ENCODE data around the gene RAB24. TPM values are rescaled to one million over a fixed set of nuclear protein-coding genes. Genes with fewer than 3 reads are reported as not detected.

The RAB24 gene
- total RNA-seq, 1 experiment from 2014 or later, result 37.6 TPM

GRCh38 chr5:177327539-177328522 lies 24.3 kb upstream of the RAB24 start:
- Histone ChIP-seq H3K9me3 (replicated peaks) (no peaks in the 10 kb centered on the region), H3K27ac (no peak overlapping the region), H3K4me3 (no peak overlapping the region), H3K4me1 (replicated peaks) (peaks cover 12% of the 10 kb centered on the region), H3K36me3 (peaks cover 51% of the 10 kb centered on the region), H3K27me3 (replicated peaks) (no peaks in the 10 kb centered on the region)
- no peak for DNase-seq (ENCODE audit: low read depth in 1 of 2, low spot score in 2 of 2)

GRCh38 chr5:177325868-177326381 lies 22.4 kb upstream of the RAB24 start:
- DNase-seq (ENCODE audit: low read depth in 1 of 2, low spot score in 2 of 2), result no peak
- Histone ChIP-seq H3K36me3 (peaks cover 36% of the 10 kb centered on the region), H3K27ac (no peak overlapping the region)

DNA sequence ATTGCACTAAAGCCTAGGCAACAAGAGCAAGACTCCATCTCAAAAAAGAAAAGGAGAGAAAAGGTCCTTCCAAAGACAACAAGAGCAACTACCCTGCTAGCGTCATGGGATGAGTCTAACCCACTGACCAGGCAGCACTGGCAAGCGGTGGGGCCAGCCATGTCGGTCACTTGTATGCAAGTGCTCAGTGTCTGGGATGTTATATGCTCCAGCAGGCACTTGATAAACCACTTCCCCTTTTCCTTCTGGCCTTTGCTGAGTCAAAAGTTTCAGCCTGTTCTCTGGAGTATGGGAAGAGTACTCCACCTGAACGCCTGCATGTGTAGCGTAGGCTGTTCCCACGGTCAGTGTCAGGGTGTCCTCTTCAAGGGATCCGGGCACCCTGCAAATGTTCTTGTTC lies 17.4 kb upstream of the RAB24 start:
- Histone ChIP-seq H3K4me1 (replicated peaks) (peaks cover 3% of the 10 kb centered on the region), H3K9me3 (replicated peaks) (peaks cover 3% of the 10 kb centered on the region; the same call in 1 of the 2 replicates), H3K27me3 (replicated peaks) (no peaks in the 10 kb centered on the region), H3K36me3 (peaks cover 28% of the 10 kb centered on the region), H3K27ac (no peak overlapping the region), H3K4me3 (no peak overlapping the region)
- no peak for DNase-seq (ENCODE audit: low read depth in 1 of 2, low spot score in 2 of 2)

More at GRCh38 chr5:177325868-177326381, 22.4 kb upstream of the RAB24 start:
- Histone ChIP-seq H3K27me3 (replicated peaks) (no peaks in the 10 kb centered on the region), H3K4me3 (no peak overlapping the region), H3K9me3 (replicated peaks) (no peaks in the 10 kb centered on the region), H3K4me1 (replicated peaks) (peaks cover 12% of the 10 kb centered on the region)

GRCh38 chr5:177319913-177320588 lies 16.5 kb upstream of the RAB24 start:
- peaks cover 21% of the 10 kb centered on the region for H3K36me3 ChIP-seq
- no peak for DNase-seq (ENCODE audit: low read depth in 1 of 2, low spot score in 2 of 2)
- H3K9me3 ChIP-seq (replicated peaks), result peaks cover 3% of the 10 kb centered on the region; the same call in 1 of the 2 replicates
- H3K4me1 ChIP-seq (replicated peaks), result no peaks in the 10 kb centered on the region
- no peak overlapping the region for H3K4me3 ChIP-seq
- H3K27ac ChIP-seq, result no peak overlapping the region
- H3K27me3 ChIP-seq (replicated peaks), result no peaks in the 10 kb centered on the region

DNA sequence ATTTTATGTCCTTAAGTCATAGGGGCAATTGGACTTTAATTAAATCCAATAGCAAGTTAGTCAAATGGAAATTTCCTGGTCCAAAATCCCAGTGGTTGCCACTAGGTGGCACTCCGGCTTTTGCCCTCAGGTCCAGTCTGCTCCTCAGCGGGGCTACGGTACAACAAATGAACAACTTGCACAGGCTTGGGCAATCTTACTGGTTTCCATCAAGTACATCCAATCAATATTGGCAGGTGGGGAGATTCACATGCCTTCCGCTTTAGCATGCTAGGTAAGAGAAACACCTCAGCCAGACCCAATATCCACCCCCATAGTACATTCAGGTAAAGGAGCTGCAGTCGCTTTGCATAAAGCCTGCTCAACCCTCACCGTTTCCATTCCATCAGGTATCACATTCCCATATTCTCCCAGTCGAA lies 14.4 kb upstream of the RAB24 start:
- Histone ChIP-seq H3K9me3 (replicated peaks) (peaks cover 3% of the 10 kb centered on the region; the same call in 1 of the 2 replicates), H3K4me1 (replicated peaks) (peaks cover 7% of the 10 kb centered on the region), H3K27me3 (replicated peaks) (no peaks in the 10 kb centered on the region), H3K4me3 (no peak overlapping the region), H3K27ac (no peak overlapping the region), H3K36me3 (peaks cover 15% of the 10 kb centered on the region)
- peak; percentile 63 to 79 for DNase-seq (ENCODE audit: low read depth in 1 of 2, low spot score in 2 of 2)

DNA sequence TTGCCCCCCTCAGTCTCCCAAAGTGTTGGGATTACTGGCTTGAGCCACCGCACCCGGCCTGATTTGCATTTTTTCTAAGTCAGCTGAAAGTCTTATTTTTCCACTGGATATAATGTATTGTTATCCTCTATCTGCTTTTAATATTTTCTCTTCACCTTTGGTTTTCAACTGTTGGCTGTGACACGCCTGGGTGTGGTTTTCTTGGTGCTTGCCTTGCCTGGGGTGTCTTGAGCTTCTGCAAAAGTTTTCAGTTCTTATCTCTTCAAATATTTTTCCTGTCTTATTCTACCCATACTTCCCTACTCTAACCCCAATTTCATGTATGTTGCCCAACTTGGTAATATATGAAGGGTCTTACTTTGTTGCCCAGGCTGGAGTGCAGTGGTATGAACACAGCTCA lies 12.5 kb upstream of the RAB24 start:
- Histone ChIP-seq H3K27ac (no peak overlapping the region), H3K4me1 (replicated peaks) (peaks cover 14% of the 10 kb centered on the region), H3K36me3 (peaks cover 19% of the 10 kb centered on the region), H3K4me3 (no peak overlapping the region), H3K9me3 (replicated peaks) (peaks cover 3% of the 10 kb centered on the region; the same call in 1 of the 2 replicates), H3K27me3 (replicated peaks) (no peaks in the 10 kb centered on the region)
- DNase-seq (ENCODE audit: low read depth in 1 of 2, low spot score in 2 of 2), result no peak

- no peaks in the 10 kb centered on the region for H3K27me3 ChIP-seq (replicated peaks)
- peaks cover 3% of the 10 kb centered on the region; the same call in 1 of the 2 replicates for H3K9me3 ChIP-seq (replicated peaks)
- DNase-seq (ENCODE audit: low read depth in 1 of 2, low spot score in 2 of 2), result no peak
- H3K36me3 ChIP-seq, result peaks cover 19% of the 10 kb centered on the region
- peaks cover 20% of the 10 kb centered on the region for H3K4me1 ChIP-seq (replicated peaks)
- H3K27ac ChIP-seq, result no peak overlapping the region
- H3K4me3 ChIP-seq, result no peak overlapping the region
These were observed 11.9 kb upstream of the RAB24 start for GRCh38 chr5:177315411-177315810.

DNA sequence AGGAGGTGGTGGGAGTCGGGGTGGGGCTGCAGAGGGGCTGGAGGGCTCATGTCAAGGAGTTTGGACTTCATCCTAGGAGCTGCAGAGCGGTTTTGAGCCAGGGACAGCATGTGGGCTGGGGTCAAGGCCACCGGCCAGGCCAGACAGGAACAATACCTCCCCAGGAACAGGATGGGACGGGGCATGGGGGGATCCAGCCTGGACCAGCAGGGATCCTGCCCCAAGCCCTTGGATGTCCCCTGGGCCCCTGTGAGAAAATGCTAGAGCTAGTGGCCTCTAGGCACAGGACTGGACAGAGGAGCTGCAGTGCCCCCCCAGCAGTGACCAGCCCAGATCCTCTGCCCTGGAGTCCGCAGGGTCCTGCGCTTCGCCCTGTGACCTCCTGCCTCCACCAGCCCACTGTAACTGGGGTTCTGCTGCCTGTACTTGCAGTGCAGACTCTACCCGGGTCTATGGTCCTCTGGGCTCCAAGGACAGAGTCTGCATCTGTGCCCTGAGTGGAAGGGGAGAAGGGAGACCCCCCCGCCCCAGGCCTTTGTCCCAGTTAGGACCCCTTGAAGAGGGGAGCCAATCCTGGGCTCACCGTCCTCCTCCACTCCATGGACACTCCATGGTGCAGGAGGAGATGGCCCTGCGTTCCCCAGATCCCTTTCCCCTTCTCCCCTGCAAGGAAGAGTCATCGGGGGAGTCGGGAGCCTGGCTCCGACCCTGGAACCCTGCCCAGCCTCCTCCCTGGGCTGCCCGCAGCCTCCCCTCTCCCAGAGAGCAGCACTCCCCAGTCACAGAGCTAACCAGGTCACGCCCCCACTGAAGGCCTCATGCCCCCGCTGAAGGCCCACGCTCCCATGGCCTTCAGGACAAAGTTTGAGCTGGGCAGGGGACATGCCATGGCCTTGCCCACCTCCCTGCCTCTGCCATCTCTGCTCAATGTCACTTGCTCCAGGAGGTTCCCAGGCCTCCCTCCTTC lies 11.1 kb upstream of the RAB24 start:
- peaks cover 23% of the 10 kb centered on the region for H3K36me3 ChIP-seq
- no peak overlapping the region for H3K4me3 ChIP-seq
- H3K27me3 ChIP-seq (replicated peaks), result no peaks in the 10 kb centered on the region
- DNase-seq (ENCODE audit: low read depth in 1 of 2, low spot score in 2 of 2), result no peak
- peaks cover 27% of the 10 kb centered on the region for H3K4me1 ChIP-seq (replicated peaks)
- peaks cover 3% of the 10 kb centered on the region; the same call in 1 of the 2 replicates for H3K9me3 ChIP-seq (replicated peaks)
- no peak overlapping the region for H3K27ac ChIP-seq

DNA sequence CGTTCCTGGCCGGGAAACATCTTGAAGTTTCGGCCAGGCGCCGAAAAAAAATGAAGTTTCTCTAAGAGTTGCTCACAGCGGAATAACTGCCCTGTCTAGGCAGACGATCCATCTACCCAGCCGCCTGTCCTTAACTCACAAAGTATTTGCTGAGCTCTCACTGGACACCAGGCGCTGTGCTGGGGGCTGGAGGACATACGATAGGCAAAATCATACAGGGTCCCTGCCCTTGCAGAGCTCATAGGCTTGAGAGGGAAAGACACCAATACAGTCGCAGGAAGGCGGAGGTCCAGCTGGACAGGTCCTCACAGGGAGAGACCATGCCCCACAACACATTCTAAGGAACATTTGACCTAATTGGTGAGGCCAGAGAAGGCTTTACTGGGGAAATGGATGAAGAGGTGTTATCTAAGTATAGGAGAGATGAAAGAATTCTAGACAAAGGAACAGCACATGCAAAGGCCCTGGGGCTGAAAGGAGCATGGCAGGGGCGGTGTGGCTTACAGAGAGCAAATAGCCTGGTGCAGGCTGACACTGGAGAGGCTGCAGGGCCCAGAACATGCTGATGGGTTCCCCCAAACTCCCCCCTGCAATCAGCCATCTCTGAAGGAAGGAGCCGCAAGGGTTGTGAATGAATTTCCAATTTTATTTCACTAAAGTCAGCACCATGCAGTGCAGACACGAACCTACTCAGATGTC lies 10.2 kb upstream of the RAB24 start:
- peaks cover 32% of the 10 kb centered on the region for H3K4me1 ChIP-seq (replicated peaks)
- H3K27ac ChIP-seq, result no peak overlapping the region
- no peaks in the 10 kb centered on the region for H3K27me3 ChIP-seq (replicated peaks)
- H3K4me3 ChIP-seq, result no peak overlapping the region
- H3K36me3 ChIP-seq, result peaks cover 33% of the 10 kb centered on the region
- no peak for DNase-seq (ENCODE audit: low read depth in 1 of 2, low spot score in 2 of 2)
- no peaks in the 10 kb centered on the region for H3K9me3 ChIP-seq (replicated peaks)

DNA sequence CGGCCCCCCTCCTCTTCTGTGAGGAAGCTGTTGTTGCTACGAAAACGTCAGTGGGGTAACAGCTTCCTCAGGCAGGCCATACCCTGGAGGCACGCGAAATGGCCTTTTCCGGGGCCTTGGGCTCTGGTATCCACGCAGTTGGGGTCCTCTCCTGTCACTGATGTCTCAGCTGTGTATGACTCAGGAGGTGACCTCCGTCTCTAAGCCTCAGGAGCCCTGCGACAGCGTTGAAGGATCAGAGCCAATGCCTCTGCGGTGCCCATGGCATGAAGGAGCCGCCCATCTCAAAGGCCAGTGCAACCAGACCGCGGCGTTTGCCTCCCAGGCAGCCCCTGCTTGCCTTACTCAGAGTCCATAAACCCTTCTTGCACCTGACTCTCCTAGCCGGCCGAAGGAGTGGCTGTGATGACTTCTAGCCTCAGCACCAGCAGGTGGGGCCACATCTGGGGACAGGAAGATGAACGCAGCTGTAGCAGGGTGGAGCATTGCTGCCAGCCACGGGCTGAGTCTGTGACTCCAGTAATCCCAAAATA lies 9.2 kb upstream of the RAB24 start:
- H3K36me3 ChIP-seq, result peaks cover 43% of the 10 kb centered on the region
- H3K9me3 ChIP-seq (replicated peaks), result no peaks in the 10 kb centered on the region
- H3K27ac ChIP-seq, result peak overlapping the region; percentile 86
- H3K4me1 ChIP-seq (replicated peaks), result peaks cover 32% of the 10 kb centered on the region
- H3K4me3 ChIP-seq, result peak overlapping the region; percentile 71
- peak in 1 of 2 experiments; percentile 73 for DNase-seq (ENCODE audit: low read depth in 1 of 2, low spot score in 2 of 2)
- no peaks in the 10 kb centered on the region for H3K27me3 ChIP-seq (replicated peaks)

DNA sequence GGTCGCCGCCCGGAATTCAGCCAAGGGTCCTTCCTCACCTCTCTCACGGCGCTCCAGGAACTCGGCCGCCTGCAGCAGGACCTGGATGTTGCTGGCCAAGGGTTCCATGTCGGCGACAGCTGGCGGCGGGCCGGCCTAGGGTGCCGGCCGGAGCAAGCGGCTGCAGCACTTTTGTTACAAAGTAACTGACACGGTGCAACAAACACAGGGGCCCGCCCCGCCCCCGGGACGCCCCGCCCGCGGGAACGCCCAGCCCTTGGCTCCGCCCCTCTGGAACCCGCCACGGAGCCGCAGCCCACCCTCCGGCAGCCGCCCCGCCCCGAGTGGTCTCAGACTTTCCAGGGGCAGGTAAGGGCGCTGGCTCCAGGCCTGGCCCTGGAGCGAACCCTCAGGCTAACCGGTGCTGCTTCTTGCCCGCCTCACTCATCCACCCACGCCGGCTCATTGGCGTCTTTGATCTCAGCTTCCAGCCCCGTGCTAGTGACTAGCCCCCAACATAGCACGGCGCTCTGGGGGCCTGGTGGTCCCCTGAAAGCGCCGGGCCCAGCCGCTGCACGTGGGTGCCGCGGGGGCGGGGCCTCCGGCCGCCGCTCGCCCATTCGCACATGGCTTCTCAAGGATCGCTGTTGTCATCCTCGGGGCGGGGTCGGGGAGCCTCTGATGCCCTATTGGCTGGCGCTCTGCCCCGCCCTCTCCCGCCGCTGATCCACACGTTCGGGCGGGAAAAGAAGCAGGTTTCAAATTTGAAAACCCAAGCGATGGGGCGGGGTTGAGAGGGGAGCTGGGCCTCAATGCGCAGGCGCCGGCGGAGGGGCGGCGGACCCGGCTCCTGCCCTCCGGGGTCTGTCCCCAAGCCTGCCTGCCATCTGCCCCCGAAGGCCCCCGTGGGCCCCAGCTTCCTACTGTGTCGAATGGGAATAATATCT lies 8.5 kb upstream of the RAB24 start, which contains the start of gene MXD3:
Gene MXD3 (minus strand): TSS at position 176 of the 926 bp plus-strand sequence. CDS start 68 bp downstream, at position 108.
- Histone ChIP-seq H3K27me3 (replicated peaks) (no peaks in the 10 kb centered on the region), H3K4me1 (replicated peaks) (peaks cover 32% of the 10 kb centered on the region), H3K27ac (peak within 1 kb of the TSS; percentile 86), H3K36me3 (peaks cover 46% of the 10 kb centered on the region), H3K4me3 (peak within 1 kb of the TSS; percentile 71), H3K9me3 (replicated peaks) (no peaks in the 10 kb centered on the region)
- peak; percentile 100 for DNase-seq (ENCODE audit: low read depth in 1 of 2, low spot score in 2 of 2)

Data from SJSA1 (cell line).